CD4-positive, CD25-positive, alpha-beta regulatory T cell (primary cell): ENCODE data around the gene RABGAP1L. TPM values are rescaled to one million over a fixed set of nuclear protein-coding genes. Genes with fewer than 3 reads are reported as not detected.

Experiments
- ATAC-seq, 2 donors: fragments of 150-1000 bp; cut with Tn5 transposase; one replicate each; pipeline ENCODE4 v1.10.0; 2021; ENCODE audit warnings: low read depth in 2 of 2, moderate number of reproducible peaks in 2 of 2, moderate library complexity in 1 of 2
- DNase-seq, 3 donors: peaks; one replicate each; pipeline versions ENCODE4 v3.0.0 to v3.0.0-alpha.2; 2012 to 2022; ENCODE audit warnings: mixed read lengths in 1 of 3
- H3K27ac ChIP-seq: one replicate; pipeline ENCODE4 v1.7.0; 2013; ENCODE audit warnings: mild to moderate bottlenecking, low read length; ENCODE audit not compliant: insufficient read depth, poor library complexity, severe bottlenecking
- H3K27me3 ChIP-seq: one replicate; pipeline ENCODE4 v1.7.0; 2013; ENCODE audit warnings: low read length; ENCODE audit not compliant: control insufficient read depth, insufficient read depth
- H3K36me3 ChIP-seq: one replicate; pipeline ENCODE4 v1.7.0; 2013; ENCODE audit warnings: mild to moderate bottlenecking, low read length, moderate library complexity; ENCODE audit not compliant: control insufficient read depth, insufficient read depth
- H3K4me1 ChIP-seq: 2 replicates; pipeline ENCODE4 v1.7.0; 2013; ENCODE audit warnings: mild to moderate bottlenecking, low read length; ENCODE audit not compliant: insufficient read depth, control insufficient read depth, poor library complexity, severe bottlenecking
- H3K4me3 ChIP-seq: one replicate; pipeline ENCODE4 v1.7.0; 2013; ENCODE audit warnings: low read depth, mild to moderate bottlenecking, low read length, moderate library complexity
- H3K9me3 ChIP-seq, 2 experiments: 1 replicate in 1 of 2; 2 replicates in 1 of 2; pipeline ENCODE4 v1.7.0; 2013; ENCODE audit warnings: low read length in 2 of 2, mild to moderate bottlenecking in 1 of 2, moderate library complexity in 1 of 2; ENCODE audit not compliant: control insufficient read depth in 2 of 2
- H3K27ac Mint-ChIP-seq, 3 donors: one replicate each; pipeline ENCODE4 v1.8.0; 2020 to 2022; ENCODE audit warnings: mild to moderate bottlenecking in 3 of 3, mixed read lengths in 3 of 3, moderate library complexity in 2 of 3
- H3K27me3 Mint-ChIP-seq: one replicate; pipeline ENCODE4 v1.8.0; 2022; ENCODE audit warnings: mild to moderate bottlenecking, mixed read lengths
- H3K36me3 Mint-ChIP-seq: one replicate; pipeline ENCODE4 v1.8.0; 2020; ENCODE audit warnings: mixed read lengths
- H3K4me1 Mint-ChIP-seq, 4 donors: one replicate each; pipeline ENCODE4 v1.8.0; 2020 to 2022; ENCODE audit warnings: mixed read lengths in 4 of 4, mild to moderate bottlenecking in 1 of 4
- H3K4me3 Mint-ChIP-seq, 4 donors: one replicate each; pipeline ENCODE4 v1.8.0; 2020 to 2022; ENCODE audit warnings: mild to moderate bottlenecking in 4 of 4, mixed read lengths in 4 of 4, moderate library complexity in 3 of 4
- H3K9me3 Mint-ChIP-seq, 7 donors: one replicate each; pipeline ENCODE4 v1.8.0; 2020 to 2022; ENCODE audit warnings: mixed read lengths in 7 of 7, mild to moderate bottlenecking in 3 of 7, moderate library complexity in 2 of 7
- polyA plus RNA-seq, 4 donors: library from polyadenylated mRNA; unstranded; fragments of 300-500 nt; fragmentation: Illumina TruSeq; gene quantifications; one replicate each; pipeline ENCODE4 v1.2.3, GENCODE V29; 2021
- total RNA-seq: library from RNA; stranded (reverse); gene quantifications from one replicate; pipeline ENCODE4 v1.2.3, GENCODE V29; 2022

RABGAP1L gene
- total and polyA plus RNA-seq, 5 donors from 2014 or later: 69.7 to 118 (median 84.9) TPM

GRCh38 chr1:174991473-174991872 lies 832.2 kb downstream of the RABGAP1L start:
- Mint-ChIP-seq H3K4me3 (peak overlapping the region in 3 of 4 donors; percentile 19 to 58 (median 57)), H3K36me3 (peaks cover 28% of the 10 kb centered on the region), H3K27me3 (no peaks in the 10 kb centered on the region), H3K4me1 (peaks cover 24 to 36% (median 29%) of the 10 kb centered on the region in 4 donors), H3K27ac (peak overlapping the region in 2 of 3 donors; percentile 26), H3K9me3 (no peaks in the 10 kb centered on the region)
- peaks cover 17% of the 10 kb centered on the region for H3K4me1 ChIP-seq
- DNase-seq (no peak), ATAC-seq (no peak)
- H3K27ac ChIP-seq: peak overlapping the region; percentile 66
- H3K9me3 ChIP-seq: no peaks in the 10 kb centered on the region
- H3K36me3 ChIP-seq: peaks cover 13% of the 10 kb centered on the region
- H3K27me3 ChIP-seq: no peaks in the 10 kb centered on the region
- no peak overlapping the region for H3K4me3 ChIP-seq

DNA sequence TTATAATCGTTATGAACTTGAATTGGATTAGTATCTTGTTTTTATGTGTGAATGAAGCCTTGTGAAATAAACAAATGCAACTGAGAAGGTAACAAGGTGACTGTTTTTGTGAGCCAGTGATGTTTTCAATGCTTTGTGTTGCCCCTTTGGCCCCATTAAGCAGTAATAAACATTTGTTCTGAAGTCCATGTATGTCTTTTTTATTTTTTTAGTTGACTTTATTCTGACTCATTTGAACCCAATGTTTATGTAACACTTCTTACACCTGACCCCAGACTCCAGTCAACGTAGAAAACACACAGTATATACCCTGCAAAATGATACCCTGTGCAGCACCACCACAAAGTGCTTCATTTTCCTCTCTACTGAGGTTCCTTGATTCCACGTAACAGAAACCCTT lies 835.8 kb downstream of the RABGAP1L start:
- Mint-ChIP-seq H3K27me3 (no peaks in the 10 kb centered on the region), H3K27ac (no peak overlapping the region), H3K36me3 (peaks cover 11% of the 10 kb centered on the region), H3K4me3 (no peak overlapping the region), H3K9me3 (no peaks in the 10 kb centered on the region), H3K4me1 (peaks cover 6 to 23% (median 18%) of the 10 kb centered on the region in 4 donors)
- Histone ChIP-seq H3K4me3 (no peak overlapping the region), H3K27ac (no peak overlapping the region), H3K4me1 (peaks cover 20% of the 10 kb centered on the region), H3K9me3 (no peaks in the 10 kb centered on the region), H3K36me3 (peaks cover 6% of the 10 kb centered on the region), H3K27me3 (no peaks in the 10 kb centered on the region)
- DNase-seq (no peak), ATAC-seq (no peak)

DNA sequence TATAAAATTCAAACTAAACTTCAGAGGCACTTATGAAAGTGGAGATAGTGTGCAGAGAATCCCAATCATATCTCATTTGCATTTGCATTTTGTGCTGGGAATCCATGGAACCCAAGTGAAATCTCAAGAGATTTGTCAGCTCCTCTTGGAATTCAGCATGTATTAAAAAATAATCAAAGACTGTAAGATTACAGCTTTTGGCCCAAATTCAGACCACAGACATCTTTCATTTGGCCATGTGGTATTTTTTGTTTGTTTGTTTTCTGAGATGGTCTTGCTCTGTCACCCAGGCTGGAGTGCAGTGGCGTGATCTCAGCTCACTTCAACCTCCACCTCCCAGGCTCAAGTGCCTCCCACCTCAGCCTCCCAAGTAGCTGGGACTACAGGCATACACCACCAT lies 836.6 kb downstream of the RABGAP1L start:
- no peak overlapping the region for H3K4me3 Mint-ChIP-seq

DNA sequence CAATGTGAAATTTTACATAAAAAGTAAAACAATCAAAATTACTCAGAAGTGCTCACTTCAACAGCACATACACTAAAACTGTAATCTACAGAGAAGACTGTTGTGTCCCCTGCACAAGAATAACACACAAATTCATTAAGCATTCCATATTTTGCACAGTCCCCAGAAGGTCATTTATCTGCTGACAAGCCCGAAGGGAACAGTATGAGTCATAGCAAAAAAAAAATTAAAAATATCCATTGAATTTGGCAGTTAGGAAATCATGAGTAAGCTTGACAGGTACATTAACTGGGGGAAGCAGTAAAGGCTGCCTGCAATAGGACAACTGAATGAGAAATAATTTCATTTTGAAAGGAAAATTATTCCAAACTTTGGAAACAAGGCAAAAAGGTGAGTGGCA lies 837.2 kb downstream of the RABGAP1L start:
- peak overlapping the region in 1 of 4 donors; percentile 24 for H3K4me3 Mint-ChIP-seq
- no peaks in the 10 kb centered on the region for H3K9me3 ChIP-seq
- DNase-seq (no peak), ATAC-seq (no peak)
- H3K27me3 Mint-ChIP-seq: no peaks in the 10 kb centered on the region
- peaks cover 23% of the 10 kb centered on the region for H3K4me1 ChIP-seq
- H3K4me1 Mint-ChIP-seq: peaks cover 10 to 26% (median 19%) of the 10 kb centered on the region in 4 donors
- no peaks in the 10 kb centered on the region for H3K27me3 ChIP-seq
- no peak overlapping the region for H3K27ac ChIP-seq
- H3K9me3 Mint-ChIP-seq: no peaks in the 10 kb centered on the region
- peaks cover 9% of the 10 kb centered on the region for H3K36me3 Mint-ChIP-seq
- H3K4me3 ChIP-seq: no peak overlapping the region
- H3K36me3 ChIP-seq: peaks cover 6% of the 10 kb centered on the region
- no peak overlapping the region for H3K27ac Mint-ChIP-seq

More for the DNA sequence above, 836.6 kb downstream of the RABGAP1L start:
- H3K27me3 Mint-ChIP-seq: no peaks in the 10 kb centered on the region
- peaks cover 6% of the 10 kb centered on the region for H3K36me3 ChIP-seq
- ATAC-seq (no peak), DNase-seq (no peak)
- H3K4me1 Mint-ChIP-seq: peaks cover 12 to 23% (median 15%) of the 10 kb centered on the region in 4 donors
- peaks cover 19% of the 10 kb centered on the region for H3K4me1 ChIP-seq
- no peak overlapping the region for H3K4me3 ChIP-seq
- H3K27ac ChIP-seq: no peak overlapping the region
- H3K9me3 Mint-ChIP-seq: no peaks in the 10 kb centered on the region
- H3K27me3 ChIP-seq: no peaks in the 10 kb centered on the region
- peaks cover 11% of the 10 kb centered on the region for H3K36me3 Mint-ChIP-seq
- H3K27ac Mint-ChIP-seq: no peak overlapping the region
- H3K9me3 ChIP-seq: no peaks in the 10 kb centered on the region

DNA sequence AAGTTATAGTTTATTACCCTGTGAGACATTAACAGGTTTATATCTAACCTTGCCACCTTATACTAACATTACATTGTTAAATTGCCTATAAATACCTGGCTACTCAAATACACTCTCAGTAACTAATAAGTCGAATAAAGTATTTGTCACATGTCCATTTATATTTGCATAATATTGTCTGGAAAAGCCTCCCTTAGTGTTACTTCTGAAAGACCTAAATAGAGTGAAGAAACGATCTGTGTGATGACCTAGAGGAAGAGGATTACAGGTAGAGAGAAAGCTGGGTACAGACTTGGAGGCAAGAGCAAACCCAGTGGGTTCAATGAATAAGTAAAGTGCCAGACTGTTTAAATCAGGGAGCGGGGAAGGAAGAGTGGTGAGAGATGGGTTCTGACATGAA lies 837.7 kb downstream of the RABGAP1L start:
- ATAC-seq (no peak), DNase-seq (no peak)
- Mint-ChIP-seq H3K36me3 (peaks cover 8% of the 10 kb centered on the region), H3K4me3 (peak overlapping the region in 2 of 4 donors; percentile 23 to 34), H3K27me3 (no peaks in the 10 kb centered on the region), H3K9me3 (no peaks in the 10 kb centered on the region), H3K27ac (peak overlapping the region in 1 of 3 donors; percentile 27), H3K4me1 (peaks cover 8 to 30% (median 22%) of the 10 kb centered on the region in 4 donors)
- H3K27ac ChIP-seq: peak overlapping the region; percentile 7
- H3K36me3 ChIP-seq: peaks cover 6% of the 10 kb centered on the region
- H3K4me1 ChIP-seq: peaks cover 29% of the 10 kb centered on the region
- H3K4me3 ChIP-seq: no peak overlapping the region
- no peaks in the 10 kb centered on the region for H3K9me3 ChIP-seq
- H3K27me3 ChIP-seq: no peaks in the 10 kb centered on the region

- ATAC-seq (no peak), DNase-seq (peak; percentile 46 to 85 (median 76))
- peaks cover 4% of the 10 kb centered on the region for H3K36me3 Mint-ChIP-seq
- no peaks in the 10 kb centered on the region for H3K9me3 ChIP-seq
- H3K27ac Mint-ChIP-seq: no peak overlapping the region
- H3K4me1 ChIP-seq: peaks cover 43% of the 10 kb centered on the region
- H3K4me1 Mint-ChIP-seq: peaks cover 6 to 44% (median 32%) of the 10 kb centered on the region in 4 donors
- H3K27ac ChIP-seq: peak overlapping the region; percentile 99
- peaks cover 5% of the 10 kb centered on the region for H3K36me3 ChIP-seq
- H3K4me3 Mint-ChIP-seq: no peak overlapping the region
- H3K27me3 ChIP-seq: no peaks in the 10 kb centered on the region
- H3K4me3 ChIP-seq: peak overlapping the region; percentile 95
- no peaks in the 10 kb centered on the region for H3K9me3 Mint-ChIP-seq
- H3K27me3 Mint-ChIP-seq: no peaks in the 10 kb centered on the region
Measured at GRCh38 chr1:174998569-174999215, 839.4 kb downstream of the RABGAP1L start.

GRCh38 chr1:174999216-174999935 lies 840.1 kb downstream of the RABGAP1L start:
- no peaks in the 10 kb centered on the region for H3K27me3 Mint-ChIP-seq
- ATAC-seq (peak; percentile 78 to 81), DNase-seq (peak; percentile 96 to 99 (median 98))
- peaks cover 0 to 49% (median 33%) of the 10 kb centered on the region in 4 donors for H3K4me1 Mint-ChIP-seq
- H3K4me3 ChIP-seq: peak overlapping the region; percentile 95
- no peaks in the 10 kb centered on the region for H3K9me3 Mint-ChIP-seq
- peaks cover 4% of the 10 kb centered on the region for H3K36me3 Mint-ChIP-seq
- H3K27ac ChIP-seq: peak overlapping the region; percentile 99
- no peak overlapping the region for H3K4me3 Mint-ChIP-seq
- H3K9me3 ChIP-seq: no peaks in the 10 kb centered on the region
- no peaks in the 10 kb centered on the region for H3K27me3 ChIP-seq
- no peak overlapping the region for H3K27ac Mint-ChIP-seq
- H3K36me3 ChIP-seq: peaks cover 2% of the 10 kb centered on the region
- peaks cover 46% of the 10 kb centered on the region for H3K4me1 ChIP-seq
